ENCODE measurements around the gene C2orf49.

Gene C2orf49

DNA sequence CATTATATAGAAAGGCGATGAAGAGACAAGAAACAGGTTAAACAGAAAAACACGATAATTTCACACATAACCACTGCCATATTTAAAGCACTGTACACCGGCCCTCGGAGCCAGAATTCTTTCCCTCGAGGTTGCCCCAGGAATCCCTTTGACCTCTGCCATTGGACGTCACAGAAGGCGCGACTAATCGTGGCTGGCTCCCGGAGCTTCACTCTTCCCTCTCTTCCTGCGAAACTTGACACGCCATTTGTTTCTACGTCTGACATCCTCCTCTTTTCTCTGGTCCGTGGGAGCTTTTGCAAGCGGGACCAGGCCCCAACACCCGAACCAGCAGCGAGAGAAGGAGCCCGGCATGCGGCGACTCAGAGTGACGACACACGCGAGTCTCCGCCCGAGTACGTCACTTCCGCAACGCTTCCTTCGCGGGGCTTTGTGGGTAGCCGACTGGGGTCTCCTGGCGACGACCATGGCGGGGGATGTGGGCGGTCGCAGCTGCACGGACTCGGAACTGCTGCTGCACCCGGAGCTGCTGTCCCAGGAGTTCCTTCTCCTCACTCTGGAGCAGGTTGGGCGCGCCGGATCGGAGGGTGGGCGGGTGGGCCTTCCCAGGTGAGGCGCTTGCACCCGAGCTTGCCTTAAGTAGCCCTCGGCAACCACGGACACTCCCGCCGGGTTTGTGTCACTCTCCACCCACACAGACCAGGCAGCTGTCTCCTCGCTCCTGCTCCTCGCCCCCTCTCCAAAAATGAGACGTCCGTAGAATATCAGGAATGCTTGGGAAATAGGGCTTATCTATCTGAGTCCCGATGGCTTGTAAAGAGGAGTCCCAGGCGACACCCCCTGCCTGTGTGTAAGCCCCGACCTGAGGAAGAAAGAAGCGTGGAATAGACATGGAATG, at the start of gene C2orf49:
Gene C2orf49, plus strand, starts transcription at position 419 of the 898 bp plus-strand sequence. Its CDS starts 48 bp downstream, at position 467.
- Mint-ChIP-seq H3K36me3 (ENCODE audit: low read depth) (peaks cover 18% of the 10 kb centered on the region), H3K9me3 (no peaks in the 10 kb centered on the region), H3K4me1 (ENCODE audit: low read depth) (peaks cover 23% of the 10 kb centered on the region), H3K27me3 (ENCODE audit: low read depth) (no peaks in the 10 kb centered on the region), H3K4me3 (peak within 1 kb of the TSS; percentile 99), H3K27ac (peak within 1 kb of the TSS; percentile 100)

DNA sequence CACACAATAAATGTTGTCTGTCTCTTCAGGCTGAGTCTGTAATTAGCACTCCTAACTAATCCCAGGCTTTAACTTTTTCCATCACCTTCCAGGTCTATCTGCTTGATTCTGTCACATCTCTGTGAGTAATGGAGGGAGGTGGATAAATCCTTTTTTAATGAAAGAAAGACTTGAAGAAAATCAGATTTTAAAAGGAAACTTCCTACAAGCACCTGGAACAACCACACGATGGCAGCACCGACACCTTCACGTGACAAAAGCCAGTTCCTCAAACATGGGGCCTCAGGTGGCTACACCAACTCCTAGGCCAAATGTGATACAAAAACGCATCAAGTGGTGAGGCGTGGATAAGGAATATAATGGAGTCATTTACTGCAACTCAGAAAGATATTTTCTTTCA, 49.6 kb upstream of the C2orf49 start:
- H3K9me3 Mint-ChIP-seq = no peaks in the 10 kb centered on the region
- H3K4me1 Mint-ChIP-seq (ENCODE audit: low read depth) = peaks cover 3% of the 10 kb centered on the region
- H3K36me3 Mint-ChIP-seq (ENCODE audit: low read depth) = peaks cover 19% of the 10 kb centered on the region
- no peaks in the 10 kb centered on the region for H3K27me3 Mint-ChIP-seq (ENCODE audit: low read depth)
- H3K27ac Mint-ChIP-seq = no peak overlapping the region
- no peak overlapping the region for H3K4me3 Mint-ChIP-seq

GRCh38 chr2:105288133-105288532, 49.2 kb upstream of the C2orf49 start:
- Mint-ChIP-seq H3K4me1 (ENCODE audit: low read depth) (peaks cover 3% of the 10 kb centered on the region), H3K27ac (no peak overlapping the region), H3K9me3 (no peaks in the 10 kb centered on the region), H3K4me3 (no peak overlapping the region), H3K27me3 (ENCODE audit: low read depth) (no peaks in the 10 kb centered on the region), H3K36me3 (ENCODE audit: low read depth) (peaks cover 19% of the 10 kb centered on the region)

DNA sequence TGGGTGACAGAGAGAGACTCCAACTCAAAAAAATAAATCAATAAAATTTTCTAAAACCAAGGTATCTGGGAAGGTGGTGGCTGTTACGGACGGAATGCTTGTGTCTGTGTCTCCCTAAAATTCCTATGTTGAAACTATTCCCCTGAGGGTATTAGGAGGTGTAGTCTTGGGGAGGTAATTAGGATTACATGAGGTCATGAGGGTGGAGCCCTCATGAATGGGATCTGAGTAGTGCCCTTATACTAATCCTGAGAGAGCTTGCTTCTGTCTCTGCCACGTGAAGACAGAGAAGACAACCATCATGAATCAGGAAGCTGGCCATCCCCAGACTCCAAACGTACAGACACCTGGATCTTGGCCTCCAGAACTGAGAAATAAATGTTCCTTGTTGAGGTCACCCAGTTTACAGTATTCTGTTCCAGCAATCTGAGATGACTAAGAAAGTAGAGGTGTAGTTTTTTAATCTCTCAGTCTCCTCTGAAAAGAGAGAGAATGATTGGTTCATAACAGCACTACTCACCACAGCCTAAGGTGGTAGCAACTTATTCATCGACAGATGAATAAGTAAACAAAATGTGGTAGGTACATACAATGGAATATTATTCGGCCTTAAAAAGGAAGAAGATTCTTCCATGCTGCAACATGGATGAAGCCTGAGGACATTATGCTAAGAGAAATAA, 46.2 kb upstream of the C2orf49 start:
- H3K4me1 Mint-ChIP-seq (ENCODE audit: low read depth) = peaks cover 3% of the 10 kb centered on the region
- no peaks in the 10 kb centered on the region for H3K27me3 Mint-ChIP-seq (ENCODE audit: low read depth)
- no peak overlapping the region for H3K4me3 Mint-ChIP-seq
- H3K27ac Mint-ChIP-seq = no peak overlapping the region
- no peaks in the 10 kb centered on the region for H3K9me3 Mint-ChIP-seq
- H3K36me3 Mint-ChIP-seq (ENCODE audit: low read depth) = peaks cover 22% of the 10 kb centered on the region

- Mint-ChIP-seq H3K36me3 (ENCODE audit: low read depth) (peaks cover 23% of the 10 kb centered on the region), H3K4me1 (ENCODE audit: low read depth) (peaks cover 3% of the 10 kb centered on the region), H3K4me3 (no peak overlapping the region), H3K9me3 (no peaks in the 10 kb centered on the region), H3K27me3 (ENCODE audit: low read depth) (no peaks in the 10 kb centered on the region), H3K27ac (no peak overlapping the region)
Observed at GRCh38 chr2:105291981-105292380, 45.4 kb upstream of the C2orf49 start.

DNA sequence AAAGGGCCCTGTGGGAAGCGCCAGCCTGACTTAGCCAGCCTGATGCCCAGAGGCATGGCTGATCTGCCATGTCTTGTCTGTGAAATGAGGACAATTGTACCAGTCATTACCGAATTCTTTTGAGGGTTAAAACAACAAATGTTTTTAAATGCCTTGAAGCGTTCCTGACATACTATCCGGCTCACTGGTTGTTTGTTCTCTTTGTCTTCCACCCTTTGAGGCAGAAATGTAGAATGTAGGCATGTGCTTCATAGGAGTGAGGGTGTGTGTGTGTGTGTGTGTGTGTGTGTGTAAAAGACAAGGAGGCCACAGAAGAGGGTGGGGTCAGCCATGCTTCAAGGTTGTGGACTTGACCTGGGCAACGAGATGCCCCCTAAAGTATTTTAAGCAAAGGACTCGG, 43.3 kb upstream of the C2orf49 start:
- Mint-ChIP-seq H3K27me3 (ENCODE audit: low read depth) (no peaks in the 10 kb centered on the region), H3K4me3 (no peak overlapping the region), H3K9me3 (no peaks in the 10 kb centered on the region), H3K27ac (no peak overlapping the region), H3K4me1 (ENCODE audit: low read depth) (no peaks in the 10 kb centered on the region), H3K36me3 (ENCODE audit: low read depth) (peaks cover 29% of the 10 kb centered on the region)

DNA sequence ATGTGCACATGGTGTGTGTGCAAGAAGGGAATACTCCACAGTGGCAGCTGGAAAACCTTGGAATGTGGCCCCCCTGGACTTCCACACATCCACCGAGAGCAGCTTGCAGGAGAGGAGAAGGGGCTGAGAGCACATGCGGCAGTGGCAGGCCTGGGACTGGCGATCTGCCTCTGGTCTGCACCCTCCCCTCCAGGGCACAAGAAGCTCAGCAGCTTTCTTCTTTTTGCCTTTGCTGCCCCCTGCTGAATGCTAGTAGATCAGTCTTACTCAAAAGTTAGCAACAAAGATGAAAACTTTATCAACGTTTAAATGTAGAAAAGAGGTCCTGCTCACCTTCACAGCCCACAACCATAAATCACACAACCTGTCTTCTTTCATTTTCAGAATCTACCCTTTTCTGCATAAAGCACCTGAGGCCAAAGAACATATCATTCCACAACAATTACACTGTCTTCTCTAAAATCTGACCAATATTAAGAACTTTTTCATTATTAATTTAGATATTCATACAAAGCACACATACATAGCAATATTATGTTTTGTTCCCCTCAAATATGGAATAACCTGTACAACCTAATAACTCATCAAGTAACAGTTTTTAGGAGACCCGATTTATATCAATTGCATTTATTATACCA, 42.4 kb upstream of the C2orf49 start:
- peaks cover 29% of the 10 kb centered on the region for H3K36me3 Mint-ChIP-seq (ENCODE audit: low read depth)

GRCh38 chr2:105296017-105296611, 41.2 kb upstream of the C2orf49 start:
- Mint-ChIP-seq H3K27me3 (ENCODE audit: low read depth) (no peaks in the 10 kb centered on the region), H3K36me3 (ENCODE audit: low read depth) (peaks cover 25% of the 10 kb centered on the region), H3K4me1 (ENCODE audit: low read depth) (no peaks in the 10 kb centered on the region), H3K27ac (no peak overlapping the region), H3K4me3 (no peak overlapping the region), H3K9me3 (no peaks in the 10 kb centered on the region)

More for the DNA sequence above, 42.4 kb upstream of the C2orf49 start:
- no peak overlapping the region for H3K4me3 Mint-ChIP-seq
- H3K9me3 Mint-ChIP-seq = no peaks in the 10 kb centered on the region
- H3K4me1 Mint-ChIP-seq (ENCODE audit: low read depth) = no peaks in the 10 kb centered on the region
- no peak overlapping the region for H3K27ac Mint-ChIP-seq
- no peaks in the 10 kb centered on the region for H3K27me3 Mint-ChIP-seq (ENCODE audit: low read depth)

DNA sequence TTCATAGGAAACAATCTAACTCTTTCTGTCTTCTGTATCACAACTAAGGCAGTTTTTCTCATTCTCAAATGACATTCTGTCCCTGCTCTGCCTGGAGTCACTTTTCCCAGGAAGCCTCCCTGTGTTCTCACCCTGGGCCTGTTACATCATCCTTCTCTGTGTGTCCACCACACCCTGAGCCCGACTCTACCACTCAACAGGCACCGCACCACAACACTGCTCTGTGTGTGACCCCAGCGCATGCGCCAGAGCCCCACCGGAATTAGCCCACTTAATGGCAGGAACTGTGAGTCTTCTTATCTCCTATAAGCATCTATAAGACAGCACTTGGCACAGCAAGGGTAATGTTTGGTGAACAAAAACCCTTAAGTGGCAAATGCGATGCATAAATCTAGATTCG, 40.1 kb upstream of the C2orf49 start:
- Mint-ChIP-seq H3K9me3 (no peaks in the 10 kb centered on the region), H3K36me3 (ENCODE audit: low read depth) (peaks cover 16% of the 10 kb centered on the region), H3K27me3 (ENCODE audit: low read depth) (no peaks in the 10 kb centered on the region), H3K27ac (no peak overlapping the region), H3K4me1 (ENCODE audit: low read depth) (peaks cover 5% of the 10 kb centered on the region), H3K4me3 (no peak overlapping the region)

DNA sequence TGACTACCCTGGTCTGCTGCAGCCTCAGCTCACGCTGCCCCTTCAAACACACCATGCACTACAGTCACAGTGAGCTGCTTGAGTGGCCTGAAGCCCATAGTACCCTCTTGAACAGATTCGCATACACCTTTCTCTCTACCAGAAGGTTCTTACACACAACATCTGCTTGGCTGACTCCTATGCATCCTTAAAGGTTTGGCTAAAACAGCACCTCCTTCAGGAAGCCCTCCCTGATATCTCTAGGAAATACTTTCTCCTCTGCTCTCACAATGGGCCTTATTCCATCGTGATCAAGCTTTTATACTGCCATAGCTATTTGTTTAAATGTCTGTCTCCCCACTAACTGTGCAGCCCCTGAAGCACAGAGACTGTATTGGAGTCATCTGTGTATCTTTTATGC, 39.3 kb upstream of the C2orf49 start:
- no peak overlapping the region for H3K27ac Mint-ChIP-seq
- H3K4me1 Mint-ChIP-seq (ENCODE audit: low read depth) = peaks cover 6% of the 10 kb centered on the region
- peaks cover 16% of the 10 kb centered on the region for H3K36me3 Mint-ChIP-seq (ENCODE audit: low read depth)
- no peaks in the 10 kb centered on the region for H3K9me3 Mint-ChIP-seq
- no peak overlapping the region for H3K4me3 Mint-ChIP-seq
- H3K27me3 Mint-ChIP-seq (ENCODE audit: low read depth) = no peaks in the 10 kb centered on the region

DNA sequence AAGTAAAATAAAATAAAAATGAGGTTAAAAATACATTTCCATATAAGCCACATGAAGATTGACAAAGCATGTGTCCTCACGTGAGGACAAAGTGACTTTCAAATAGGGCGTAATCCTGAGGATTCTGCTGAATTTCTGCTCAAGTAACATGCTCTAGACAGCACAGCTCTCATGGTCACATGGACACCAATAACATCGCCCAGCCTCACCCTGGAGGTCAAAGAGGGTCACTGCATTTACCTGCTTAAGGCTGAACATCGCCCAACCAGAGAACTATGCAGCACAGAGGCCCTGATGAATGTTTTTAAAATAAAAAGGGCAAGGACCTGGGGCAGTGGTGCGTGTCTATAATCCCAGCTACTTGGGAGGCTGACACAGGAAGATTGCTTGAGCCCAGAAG, 38.0 kb upstream of the C2orf49 start:
- Mint-ChIP-seq H3K4me3 (no peak overlapping the region), H3K27ac (no peak overlapping the region), H3K9me3 (no peaks in the 10 kb centered on the region), H3K27me3 (ENCODE audit: low read depth) (no peaks in the 10 kb centered on the region), H3K36me3 (ENCODE audit: low read depth) (peaks cover 15% of the 10 kb centered on the region), H3K4me1 (ENCODE audit: low read depth) (peaks cover 12% of the 10 kb centered on the region)

DNA sequence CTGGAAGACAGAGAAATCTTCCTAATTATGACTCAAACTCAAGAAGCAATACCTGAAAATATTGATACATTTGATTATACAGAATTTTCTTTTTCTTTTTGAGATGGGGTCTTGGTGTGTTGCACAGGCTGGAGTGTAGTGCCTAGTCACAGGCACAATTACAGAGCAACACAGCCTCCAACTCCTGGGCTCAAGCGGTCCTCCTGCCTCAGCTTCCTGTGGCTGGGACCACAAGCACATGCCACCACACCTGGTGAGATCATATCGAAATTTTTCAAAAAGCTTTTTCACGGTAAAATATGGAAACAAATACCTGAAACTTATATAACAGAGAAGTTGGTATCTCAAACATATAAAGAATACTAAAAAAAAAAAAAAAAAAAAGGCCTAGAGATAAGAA, 35.7 kb upstream of the C2orf49 start:
- Mint-ChIP-seq H3K27ac (no peak overlapping the region), H3K4me3 (no peak overlapping the region), H3K36me3 (ENCODE audit: low read depth) (peaks cover 12% of the 10 kb centered on the region), H3K9me3 (no peaks in the 10 kb centered on the region), H3K4me1 (ENCODE audit: low read depth) (peaks cover 14% of the 10 kb centered on the region), H3K27me3 (ENCODE audit: low read depth) (no peaks in the 10 kb centered on the region)

- no peaks in the 10 kb centered on the region for H3K27me3 Mint-ChIP-seq (ENCODE audit: low read depth)
- no peak overlapping the region for H3K27ac Mint-ChIP-seq
- peaks cover 4% of the 10 kb centered on the region for H3K36me3 Mint-ChIP-seq (ENCODE audit: low read depth)
- H3K9me3 Mint-ChIP-seq = no peaks in the 10 kb centered on the region
- peaks cover 10% of the 10 kb centered on the region for H3K4me1 Mint-ChIP-seq (ENCODE audit: low read depth)
- H3K4me3 Mint-ChIP-seq = no peak overlapping the region
Observed at GRCh38 chr2:105307146-105307545, 30.2 kb upstream of the C2orf49 start.

GRCh38 chr2:105307550-105307949, 29.8 kb upstream of the C2orf49 start:
- H3K36me3 Mint-ChIP-seq (ENCODE audit: low read depth) = peaks cover 4% of the 10 kb centered on the region
- H3K4me3 Mint-ChIP-seq = no peak overlapping the region
- no peak overlapping the region for H3K27ac Mint-ChIP-seq
- H3K4me1 Mint-ChIP-seq (ENCODE audit: low read depth) = peaks cover 8% of the 10 kb centered on the region
- no peaks in the 10 kb centered on the region for H3K9me3 Mint-ChIP-seq
- H3K27me3 Mint-ChIP-seq (ENCODE audit: low read depth) = no peaks in the 10 kb centered on the region

Data from T-helper 1 cell treated with Interleukin-12 subunit alpha and Interleukin-12 subunit beta and Interleukin-4 antibody, amounts not matched to agents 30 μg/mL and 1 μg/mL, for 36 hours (primary cell).